ENCODE data around the gene COPG2. TPM values are rescaled to one million over a fixed set of nuclear protein-coding genes. Genes with fewer than 3 reads are reported as not detected.

COPG2 gene
- total RNA-seq, 5 donors from 2014 or later (not counting 1 experiment from before 2014, with no cell fraction given) = 7.7 to 10.4 (median 8.5) TPM

- Mint-ChIP-seq H3K27ac (no peak overlapping the region), H3K9me3 (no peaks in the 10 kb centered on the region), H3K4me1 (peaks cover 23 to 28% (median 24%) of the 10 kb centered on the region in 3 donors), H3K4me3 (peak overlapping the region; percentile 85 to 90 (median 87)), H3K36me3 (no peaks in the 10 kb centered on the region), H3K27me3 (peaks cover 26 to 72% of the 10 kb centered on the region in 2 donors)
- peaks cover 0 to 35% of the 10 kb centered on the region in 2 experiments for H3K27me3 ChIP-seq (replicated peaks in 1 of 2; ENCODE audit: control insufficient read depth in 2 of 2, extremely low read depth in 1 of 2, insufficient read depth in 2 of 2, low read length in 1 of 2)
- no peak overlapping the region for H3K27ac ChIP-seq (ENCODE audit: low read length)
- peak overlapping the region; percentile 71 for H3K4me3 ChIP-seq (ENCODE audit: control insufficient read depth in 1 of 2, extremely low read depth in 1 of 2, low read length in 1 of 2)
- WGBS (ENCODE audit: insufficient coverage) = 3% methylated on average over 66 of the region's 67 CpGs
- DNase-seq (peak; percentile 15 to 73 (median 48)), ATAC-seq (replicated peaks in 1 of 4) (peak; percentile 77 to 80 (median 80))
- POLR2A ChIA-PET = no interaction called here
- CTCF ChIA-PET = interaction anchor here in 1 of 2 donors (0.6 to 1.5 kb wide), 4 partner anchors 90 to 414 kb away, joined by 3 to 5 read pairs (median 4); no protein-coding TSS in a partner anchor
- peaks cover 5 to 24% of the 10 kb centered on the region in 2 experiments for H3K4me1 ChIP-seq (ENCODE audit: control insufficient read depth in 1 of 2, extremely low read depth in 1 of 2, insufficient read depth in 2 of 2, low read length in 2 of 2)
- H3K36me3 ChIP-seq (ENCODE audit: control insufficient read depth in 2 of 2, extremely low read depth in 1 of 2, insufficient read depth in 1 of 2, low read length in 1 of 2) = no peaks in the 10 kb centered on the region
- H3K9me3 ChIP-seq = no peaks in the 10 kb centered on the region
These were observed 182.2 kb downstream of the COPG2 start for GRCh38 chr7:130486114-130486953.

- peaks cover 2 to 18% of the 10 kb centered on the region in 2 experiments for H3K4me1 ChIP-seq (ENCODE audit: control insufficient read depth in 1 of 2, extremely low read depth in 1 of 2, insufficient read depth in 2 of 2, low read length in 2 of 2)
- no peaks in the 10 kb centered on the region for H3K36me3 ChIP-seq (ENCODE audit: control insufficient read depth in 2 of 2, extremely low read depth in 1 of 2, insufficient read depth in 1 of 2, low read length in 1 of 2)
- no peak overlapping the region for H3K27ac Mint-ChIP-seq
- DNase-seq (no peak), ATAC-seq (replicated peaks in 1 of 4) (no peak)
- no peaks in the 10 kb centered on the region for H3K9me3 Mint-ChIP-seq
- H3K4me3 ChIP-seq (ENCODE audit: control insufficient read depth in 1 of 2, extremely low read depth in 1 of 2, low read length in 1 of 2) = peak overlapping the region; percentile 71
- peak overlapping the region; percentile 85 to 90 (median 87) for H3K4me3 Mint-ChIP-seq
- H3K27me3 Mint-ChIP-seq = peaks cover 22 to 68% of the 10 kb centered on the region in 2 donors
- peaks cover 0 to 31% of the 10 kb centered on the region in 2 experiments for H3K27me3 ChIP-seq (replicated peaks in 1 of 2; ENCODE audit: control insufficient read depth in 2 of 2, extremely low read depth in 1 of 2, insufficient read depth in 2 of 2, low read length in 1 of 2)
- WGBS (ENCODE audit: insufficient coverage) = 82% methylated on average over 5 of the region's 11 CpGs
- H3K27ac ChIP-seq (ENCODE audit: low read length) = no peak overlapping the region
- ChIA-PET POLR2A (no interaction called here), CTCF (no interaction called here)
- H3K36me3 Mint-ChIP-seq = no peaks in the 10 kb centered on the region
- H3K4me1 Mint-ChIP-seq = peaks cover 19 to 28% (median 19%) of the 10 kb centered on the region in 3 donors
- H3K9me3 ChIP-seq = no peaks in the 10 kb centered on the region
These were observed 182.8 kb downstream of the COPG2 start for GRCh38 chr7:130485734-130486113.

GRCh38 chr7:130483031-130483430 is 185.5 kb downstream of the COPG2 start:
- Histone ChIP-seq H3K4me1 (ENCODE audit: control insufficient read depth in 1 of 2, extremely low read depth in 1 of 2, insufficient read depth in 2 of 2, low read length in 2 of 2) (peaks cover 2 to 16% of the 10 kb centered on the region in 2 experiments), H3K4me3 (ENCODE audit: control insufficient read depth in 1 of 2, extremely low read depth in 1 of 2, low read length in 1 of 2) (no peak overlapping the region), H3K36me3 (ENCODE audit: control insufficient read depth in 2 of 2, extremely low read depth in 1 of 2, insufficient read depth in 1 of 2, low read length in 1 of 2) (no peaks in the 10 kb centered on the region), H3K9me3 (no peaks in the 10 kb centered on the region), H3K27ac (ENCODE audit: low read length) (no peak overlapping the region), H3K27me3 (replicated peaks in 1 of 2; ENCODE audit: control insufficient read depth in 2 of 2, extremely low read depth in 1 of 2, insufficient read depth in 2 of 2, low read length in 1 of 2) (peaks cover 0 to 29% of the 10 kb centered on the region in 2 experiments)
- no CpG with 5 or more reads among the region's 3 CpGs for WGBS (ENCODE audit: insufficient coverage)
- peaks cover 22 to 59% of the 10 kb centered on the region in 2 donors for H3K27me3 Mint-ChIP-seq
- H3K36me3 Mint-ChIP-seq = no peaks in the 10 kb centered on the region
- H3K4me3 Mint-ChIP-seq = no peak overlapping the region
- no peak overlapping the region for H3K27ac Mint-ChIP-seq
- ChIA-PET POLR2A (no interaction called here), CTCF (no interaction called here)
- H3K9me3 Mint-ChIP-seq = peaks cover 0 to under 1% (median 0%) of the 10 kb centered on the region in 3 donors
- no peak for ATAC-seq (replicated peaks in 1 of 4)
- no peak for DNase-seq
- H3K4me1 Mint-ChIP-seq = peaks cover 19 to 28% (median 19%) of the 10 kb centered on the region in 3 donors

- Histone ChIP-seq H3K4me3 (ENCODE audit: control insufficient read depth in 1 of 2, extremely low read depth in 1 of 2, low read length in 1 of 2) (no peak overlapping the region), H3K36me3 (ENCODE audit: control insufficient read depth in 2 of 2, extremely low read depth in 1 of 2, insufficient read depth in 1 of 2, low read length in 1 of 2) (no peaks in the 10 kb centered on the region), H3K27ac (ENCODE audit: low read length) (no peak overlapping the region), H3K9me3 (no peaks in the 10 kb centered on the region), H3K27me3 (replicated peaks in 1 of 2; ENCODE audit: control insufficient read depth in 2 of 2, extremely low read depth in 1 of 2, insufficient read depth in 2 of 2, low read length in 1 of 2) (peaks cover 0 to 29% of the 10 kb centered on the region in 2 experiments), H3K4me1 (ENCODE audit: control insufficient read depth in 1 of 2, extremely low read depth in 1 of 2, insufficient read depth in 2 of 2, low read length in 2 of 2) (peaks cover 0 to 14% of the 10 kb centered on the region in 2 experiments)
- Mint-ChIP-seq H3K9me3 (peaks cover 0 to 2% (median 0%) of the 10 kb centered on the region in 3 donors), H3K27ac (no peak overlapping the region), H3K4me1 (peaks cover 15 to 24% (median 17%) of the 10 kb centered on the region in 3 donors), H3K4me3 (no peak overlapping the region), H3K27me3 (peaks cover 22 to 52% of the 10 kb centered on the region in 2 donors), H3K36me3 (no peaks in the 10 kb centered on the region)
- WGBS (ENCODE audit: insufficient coverage) = no CpG with 5 or more reads among the region's 1 CpG
- ATAC-seq (replicated peaks in 1 of 4) (no peak), DNase-seq (no peak)
- POLR2A ChIA-PET = no interaction called here
- CTCF ChIA-PET = no interaction called here
These were observed 186.7 kb downstream of the COPG2 start for GRCh38 chr7:130481898-130482297.

- Histone ChIP-seq H3K27me3 (replicated peaks in 1 of 2; ENCODE audit: control insufficient read depth in 2 of 2, extremely low read depth in 1 of 2, insufficient read depth in 2 of 2, low read length in 1 of 2) (peaks cover 0 to 19% of the 10 kb centered on the region in 2 experiments), H3K27ac (ENCODE audit: low read length) (no peak overlapping the region), H3K4me1 (ENCODE audit: control insufficient read depth in 1 of 2, extremely low read depth in 1 of 2, insufficient read depth in 2 of 2, low read length in 2 of 2) (no peaks in the 10 kb centered on the region), H3K4me3 (ENCODE audit: control insufficient read depth in 1 of 2, extremely low read depth in 1 of 2, low read length in 1 of 2) (no peak overlapping the region), H3K36me3 (ENCODE audit: control insufficient read depth in 2 of 2, extremely low read depth in 1 of 2, insufficient read depth in 1 of 2, low read length in 1 of 2) (no peaks in the 10 kb centered on the region), H3K9me3 (no peaks in the 10 kb centered on the region)
- POLR2A ChIA-PET = interaction anchor here in 1 of 2 donors (0.6 kb wide), 1 partner anchor 1942 kb away, joined by 3 read pairs; no protein-coding TSS in a partner anchor
- H3K4me3 Mint-ChIP-seq = no peak overlapping the region
- H3K36me3 Mint-ChIP-seq = no peaks in the 10 kb centered on the region
- CTCF ChIA-PET = no interaction called here
- no peak for DNase-seq
- H3K9me3 Mint-ChIP-seq = peaks cover 0 to 2% (median 0%) of the 10 kb centered on the region in 3 donors
- peaks cover 0 to 4% (median 3%) of the 10 kb centered on the region in 3 donors for H3K4me1 Mint-ChIP-seq
- H3K27ac Mint-ChIP-seq = no peak overlapping the region
- no CpG with 5 or more reads among the region's 1 CpG for WGBS (ENCODE audit: insufficient coverage)
- peaks cover 17 to 40% of the 10 kb centered on the region in 2 donors for H3K27me3 Mint-ChIP-seq
- ATAC-seq (replicated peaks in 1 of 4) = no peak
These were observed 188.7 kb downstream of the COPG2 start for GRCh38 chr7:130479716-130480400.

- CTCF ChIA-PET = interaction anchor here in 1 of 2 donors (0.6 kb wide), 1 partner anchor 166 kb away, joined by 5 read pairs; no protein-coding TSS in a partner anchor
- peaks cover 0 to 3% (median 0%) of the 10 kb centered on the region in 3 donors for H3K4me1 Mint-ChIP-seq
- ATAC-seq (replicated peaks in 1 of 4) = no peak
- DNase-seq = no peak
- peaks cover 13 to 31% of the 10 kb centered on the region in 2 donors for H3K27me3 Mint-ChIP-seq
- H3K4me3 Mint-ChIP-seq = no peak overlapping the region
- POLR2A ChIA-PET = interaction anchor here in 1 of 2 donors (0.6 kb wide), 1 partner anchor 1942 kb away, joined by 3 read pairs; no protein-coding TSS in a partner anchor
- Histone ChIP-seq H3K4me3 (ENCODE audit: control insufficient read depth in 1 of 2, extremely low read depth in 1 of 2, low read length in 1 of 2) (no peak overlapping the region), H3K4me1 (ENCODE audit: control insufficient read depth in 1 of 2, extremely low read depth in 1 of 2, insufficient read depth in 2 of 2, low read length in 2 of 2) (no peaks in the 10 kb centered on the region), H3K27ac (ENCODE audit: low read length) (no peak overlapping the region), H3K27me3 (replicated peaks in 1 of 2; ENCODE audit: control insufficient read depth in 2 of 2, extremely low read depth in 1 of 2, insufficient read depth in 2 of 2, low read length in 1 of 2) (peaks cover 0 to 20% of the 10 kb centered on the region in 2 experiments), H3K36me3 (ENCODE audit: control insufficient read depth in 2 of 2, extremely low read depth in 1 of 2, insufficient read depth in 1 of 2, low read length in 1 of 2) (no peaks in the 10 kb centered on the region), H3K9me3 (no peaks in the 10 kb centered on the region)
- H3K36me3 Mint-ChIP-seq = no peaks in the 10 kb centered on the region
- WGBS (ENCODE audit: insufficient coverage) = no CpG with 5 or more reads among the region's 3 CpGs
- peaks cover 0 to 2% (median 0%) of the 10 kb centered on the region in 3 donors for H3K9me3 Mint-ChIP-seq
- no peak overlapping the region for H3K27ac Mint-ChIP-seq
These were observed 189.6 kb downstream of the COPG2 start for GRCh38 chr7:130478991-130479390.
